Lung microvascular endothelial cell (primary cell): Measurements from ENCODE around the gene PTGFRN. TPM values are rescaled to one million over a fixed set of nuclear protein-coding genes. Genes with fewer than 3 reads are reported as not detected.
A peak's percentile ranks its signal among the peaks of the same experiment; 100 is the strongest.
"Not testable (repeated sequence)": the region's sequence is repeated elsewhere in the genome, so short reads cannot be mapped to it uniquely, and the experiment has no call there.

Experiments
- DNase-seq, 2 donors: peaks; one replicate each; pipeline versions ENCODE4 v3.0.0 to v3.0.0-alpha.2; 2010; ENCODE audit warnings: low read depth in 2 of 2
- total RNA-seq: library from RNA; depleted of rRNA; stranded (reverse); fragments of >200 nt; gene quantifications from 2 replicates; pipeline ENCODE4 v1.2.1, GENCODE V29; 2014

PTGFRN gene
- total RNA-seq, 1 donor from 2014 or later, result 98.2 TPM

- peak in 1 of 2 donors; percentile 8 for DNase-seq
Measured at GRCh38 chr1:116971258-116971860, 61.6 kb downstream of the PTGFRN start.

GRCh38 chr1:116971965-116972673, 62.4 kb downstream of the PTGFRN start:
- DNase-seq, result no peak

- no peak for DNase-seq
Measured at GRCh38 chr1:116972674-116973030, 62.9 kb downstream of the PTGFRN start.

- not testable (repeated sequence) for DNase-seq
Measured at GRCh38 chr1:116980309-116980708, 70.6 kb downstream of the PTGFRN start.

- DNase-seq, result no peak
Measured at GRCh38 chr1:116981521-116982037, 71.9 kb downstream of the PTGFRN start.

- no peak for DNase-seq
Measured at GRCh38 chr1:116982319-116983004, 72.7 kb downstream of the PTGFRN start.

GRCh38 chr1:116983112-116983511, 73.4 kb downstream of the PTGFRN start:
- no peak for DNase-seq

- DNase-seq, result no peak
Measured at GRCh38 chr1:116983678-116984077, 74.0 kb downstream of the PTGFRN start.

GRCh38 chr1:116984406-116985160, 74.9 kb downstream of the PTGFRN start:
- DNase-seq, result no peak

- no peak for DNase-seq
Measured at GRCh38 chr1:116986421-116987255, 76.9 kb downstream of the PTGFRN start.

- DNase-seq, result no peak
Measured at GRCh38 chr1:116987256-116987555, 77.5 kb downstream of the PTGFRN start.

- DNase-seq, result no peak
Measured at GRCh38 chr1:116988248-116988647, 78.5 kb downstream of the PTGFRN start.

GRCh38 chr1:116988908-116989307, 79.2 kb downstream of the PTGFRN start:
- DNase-seq, result no peak

GRCh38 chr1:116989835-116990234, 80.1 kb downstream of the PTGFRN start:
- no peak for DNase-seq

- DNase-seq, result peak; percentile 47 to 98
Measured at GRCh38 chr1:116990612-116991151, 81.0 kb downstream of the PTGFRN start.

- no peak for DNase-seq
Measured at GRCh38 chr1:116991171-116991845, 81.6 kb downstream of the PTGFRN start.

- DNase-seq, result no peak
Measured at GRCh38 chr1:116991918-116992317, 82.2 kb downstream of the PTGFRN start.

- DNase-seq, result no peak
Measured at GRCh38 chr1:116993286-116993685, 83.6 kb downstream of the PTGFRN start.

- no peak for DNase-seq
Measured at GRCh38 chr1:116994411-116994810, 84.7 kb downstream of the PTGFRN start.

- peak in 1 of 2 donors; percentile 56 for DNase-seq
Measured at GRCh38 chr1:116997066-116997465, 87.3 kb downstream of the PTGFRN start.
